Hepatic stellate cell (primary cell): Measurements from ENCODE around the gene GAS5.
A peak's percentile ranks its signal among the peaks of the same experiment; 100 is the strongest.

Experiments used
- DNase-seq: peaks from one replicate; pipeline ENCODE4 v3.0.0; 2011; ENCODE audit warnings: low spot score

Gene GAS5

GRCh38 chr1:173824315-173825081 is 43.3 kb downstream of the GAS5 start, which contains the start of the genes CENPL and DARS2:
Gene CENPL (minus strand): TSS chr1:173824883. CDS start chr1:173811299, 13,584 bp downstream.
Gene DARS2 (plus strand): TSS chr1:173824673. CDS start chr1:173825230, 557 bp downstream.
- DNase-seq: peak; percentile 89

DNA sequence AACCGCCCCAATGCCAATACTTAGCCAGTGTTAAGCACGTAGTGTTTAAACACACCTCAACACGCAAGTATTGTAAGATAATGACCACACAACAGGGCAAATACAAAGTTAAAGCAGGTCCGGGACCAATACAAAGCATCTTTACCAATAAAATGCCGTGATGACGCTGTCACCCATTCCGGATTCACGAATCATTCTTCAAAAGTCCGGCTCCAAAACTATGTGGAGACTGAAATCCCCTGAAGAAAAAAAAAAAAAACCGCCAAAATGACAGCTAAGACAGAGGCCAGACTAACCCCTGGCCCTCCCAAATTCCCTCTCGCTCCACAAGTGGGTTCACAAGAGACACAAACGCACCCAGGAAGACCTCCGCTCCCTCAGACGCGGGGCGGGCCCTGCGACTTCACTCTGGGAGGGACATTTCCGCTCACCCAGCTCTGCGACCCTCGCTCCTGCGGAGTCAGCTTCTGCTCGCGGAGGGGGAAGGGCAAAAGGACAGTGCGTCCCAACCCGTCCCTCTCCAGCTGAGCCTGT is 43.9 kb downstream of the GAS5 start:
- no peak for DNase-seq

GRCh38 chr1:173821680-173822079 is 46.1 kb downstream of the GAS5 start:
- DNase-seq: no peak

DNA sequence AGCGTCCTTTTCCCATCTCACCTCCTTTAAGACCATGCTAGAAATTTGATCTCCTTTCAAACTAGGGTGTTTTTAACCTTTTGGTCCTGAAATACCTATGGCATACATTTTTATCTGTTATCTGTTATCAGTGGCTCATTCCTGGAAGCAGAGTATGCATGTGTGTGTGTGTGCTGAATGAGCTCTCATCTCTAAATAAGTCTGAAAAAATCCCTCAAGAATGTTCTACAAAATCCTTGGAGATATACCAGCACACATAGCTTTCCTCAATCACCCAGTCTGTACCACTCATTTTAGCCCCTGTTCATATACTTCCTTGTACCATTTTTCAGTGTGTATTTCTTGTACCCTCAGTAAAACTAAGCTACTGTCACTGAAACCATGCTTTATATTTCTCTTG is 49.3 kb downstream of the GAS5 start:
- DNase-seq: no peak
